Panc1 (cell line): Measurements from ENCODE around the gene ADO. TPM values are rescaled to one million over a fixed set of nuclear protein-coding genes. Genes with fewer than 3 reads are reported as not detected.

ENCODE experiments used
- ATAC-seq: fragments of 200-7000 bp; cut with Tn5 transposase; 2 replicates; pipeline ENCODE4 v1.9.1; 2020; ENCODE audit warnings: mild to moderate bottlenecking, moderate library complexity
- BruUV-seq: library from RNA; stranded (reverse); fragments of 400-500 nt; replicated peaks from 2 replicates; lab custom pipeline; 2021; lab: Mats Ljungman, UMichigan
- CTCF ChIA-PET: fragments of 300-600 bp; sonication (Branson Sonifier 250); formaldehyde crosslinking; loops from one replicate; lab custom pipeline; 2022; ENCODE audit warnings: antibody characterized with exemption; lab: Charles Lee
- POLR2A ChIA-PET: fragments of 300-600 bp; sonication (Branson Sonifier 250); formaldehyde crosslinking; loops from one replicate; lab custom pipeline; 2022; ENCODE audit warnings: antibody characterized with exemption; lab: Charles Lee
- DNase-seq: peaks from one replicate; pipeline ENCODE4 v3.0.0-alpha.2; 2010; ENCODE audit warnings: low read depth, low spot score
- H3K27ac ChIP-seq: 2 replicates; pipeline ENCODE4 v1.5.1; 2011; ENCODE audit warnings: mild to moderate bottlenecking, low read length, inconsistent platforms
- H3K27me3 ChIP-seq: fragments of 200-500 bp; sonication (Bioruptor generic); 2 replicates; pipeline ENCODE4 v1.6.0; 2014; ENCODE audit warnings: low read length, inconsistent platforms; ENCODE audit not compliant: control insufficient read depth, insufficient read depth
- H3K36me3 ChIP-seq: fragments of 200-500 bp; sonication (Bioruptor generic); 2 replicates; pipeline ENCODE4 v1.5.1; 2014; ENCODE audit warnings: inconsistent platforms, mild to moderate bottlenecking, low read length, moderate library complexity; ENCODE audit not compliant: control insufficient read depth, insufficient read depth
- H3K4me1 ChIP-seq: 2 replicates; pipeline ENCODE4 v1.5.1; 2011; ENCODE audit warnings: inconsistent platforms, mild to moderate bottlenecking, low read length, moderate library complexity; ENCODE audit not compliant: control insufficient read depth, insufficient read depth
- H3K4me3 ChIP-seq, 2 experiments: 2 replicates each; pipeline ENCODE4 v1.5.1; 2011 to 2012; ENCODE audit warnings: low read depth in 2 of 2, low read length in 2 of 2, mild to moderate bottlenecking in 2 of 2, inconsistent platforms in 1 of 2, moderate library complexity in 1 of 2
- H3K9me3 ChIP-seq: fragments of 200-500 bp; sonication (Bioruptor generic); 2 replicates; pipeline ENCODE4 v1.5.1; 2014; ENCODE audit warnings: low read depth, mild to moderate bottlenecking, inconsistent platforms, low read length, moderate library complexity; ENCODE audit not compliant: control insufficient read depth, insufficient read depth
- POLR2AphosphoS5 ChIP-seq: IDR thresholded peaks from 2 replicates; pipeline ENCODE4 v1.6.1; 2012; ENCODE audit warnings: mild to moderate bottlenecking, low read depth, low read length, moderate library complexity
- SIN3A ChIP-seq: IDR thresholded peaks from 2 replicates; pipeline ENCODE4 v1.6.1; 2012; ENCODE audit warnings: low read depth, mild to moderate bottlenecking, low read length, moderate library complexity, borderline replicate concordance; ENCODE audit not compliant: insufficient read depth
- TCF7L2 ChIP-seq: IDR thresholded peaks from 2 replicates; pipeline ENCODE4 v1.6.1; 2011; ENCODE audit warnings: mild to moderate bottlenecking, low read depth, low read length, inconsistent platforms
- in situ Hi-C: cut with HindIII; loops from 2 replicates; pipeline ENCODE4 v1.10.0; 2016; ENCODE audit warnings: low sequenced_read_pairs, low pct_unique_long_range_greater_than_20kb
- intact Hi-C: fragments of 100-400 bp; cut with micrococcal nuclease; formaldehyde crosslinking; loops from one replicate; pipeline ENCODE4 v1.10.0; 2022; ENCODE audit not compliant: unreplicated experiment
- total RNA-seq: library from RNA; stranded (reverse); gene quantifications from one replicate; pipeline ENCODE4 v1.2.1, GENCODE V29; 2021; ENCODE audit not compliant: unreplicated experiment
- TF ChIP-seq, protein P1 (sequence below), 2 experiments: IDR thresholded peaks; 2 replicates each; pipeline ENCODE4 v1.6.1; 2011 to 2012; ENCODE audit warnings: low read depth in 2 of 2, control low read depth in 1 of 2, low read length in 1 of 2, mild to moderate bottlenecking in 1 of 2, moderate library complexity in 1 of 2; ENCODE audit not compliant: insufficient read depth in 1 of 2
- TF ChIP-seq, protein P2 (sequence below): fragments of 450-650 bp; IDR thresholded peaks from 2 replicates; pipeline ENCODE4 v1.5.1; 2017; ENCODE audit warnings: mild to moderate bottlenecking

ADO gene
- total RNA-seq, 1 experiment from 2014 or later, result 24.9 TPM

DNA sequence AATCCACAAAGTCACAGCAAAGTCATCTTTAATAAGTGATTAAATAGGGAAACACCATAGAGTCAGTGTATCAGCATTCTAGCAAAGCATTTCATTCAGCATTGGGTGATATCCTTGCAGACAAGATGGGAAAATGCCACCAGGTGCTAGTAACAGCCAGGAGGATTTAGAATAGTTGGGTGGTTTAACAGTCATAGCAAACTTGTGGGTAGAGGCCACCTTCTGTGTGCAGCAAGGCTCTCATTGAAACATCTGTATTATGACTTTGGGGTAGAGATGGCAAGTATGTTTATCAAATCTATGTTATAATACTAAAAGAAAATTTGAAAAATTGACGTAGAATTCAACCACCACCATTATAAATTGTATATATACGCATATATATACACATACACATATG is 26.4 kb upstream of the ADO start:
- no peak overlapping the region for H3K4me3 ChIP-seq
- no peaks in the 10 kb centered on the region for H3K4me1 ChIP-seq
- intact Hi-C loops (no loop called here), in situ Hi-C loops (no loop called here)
- no TSS peak for BruUV-seq
- ChIA-PET CTCF (interaction anchor here (0.6 kb wide), 1 partner anchor 142 kb away, joined by 3 read pairs; no protein-coding TSS in a partner anchor), POLR2A (no interaction called here)
- no peaks in the 10 kb centered on the region for H3K9me3 ChIP-seq
- peaks cover 8% of the 10 kb centered on the region; the same call in 1 of the 2 replicates for H3K27me3 ChIP-seq
- ATAC-seq (no peak), DNase-seq (no peak)
- no peak overlapping the region for H3K27ac ChIP-seq
- no peak for TF ChIP-seq SIN3A
- no peak for TF ChIP-seq TCF7L2
- TF ChIP-seq, protein P1, sequence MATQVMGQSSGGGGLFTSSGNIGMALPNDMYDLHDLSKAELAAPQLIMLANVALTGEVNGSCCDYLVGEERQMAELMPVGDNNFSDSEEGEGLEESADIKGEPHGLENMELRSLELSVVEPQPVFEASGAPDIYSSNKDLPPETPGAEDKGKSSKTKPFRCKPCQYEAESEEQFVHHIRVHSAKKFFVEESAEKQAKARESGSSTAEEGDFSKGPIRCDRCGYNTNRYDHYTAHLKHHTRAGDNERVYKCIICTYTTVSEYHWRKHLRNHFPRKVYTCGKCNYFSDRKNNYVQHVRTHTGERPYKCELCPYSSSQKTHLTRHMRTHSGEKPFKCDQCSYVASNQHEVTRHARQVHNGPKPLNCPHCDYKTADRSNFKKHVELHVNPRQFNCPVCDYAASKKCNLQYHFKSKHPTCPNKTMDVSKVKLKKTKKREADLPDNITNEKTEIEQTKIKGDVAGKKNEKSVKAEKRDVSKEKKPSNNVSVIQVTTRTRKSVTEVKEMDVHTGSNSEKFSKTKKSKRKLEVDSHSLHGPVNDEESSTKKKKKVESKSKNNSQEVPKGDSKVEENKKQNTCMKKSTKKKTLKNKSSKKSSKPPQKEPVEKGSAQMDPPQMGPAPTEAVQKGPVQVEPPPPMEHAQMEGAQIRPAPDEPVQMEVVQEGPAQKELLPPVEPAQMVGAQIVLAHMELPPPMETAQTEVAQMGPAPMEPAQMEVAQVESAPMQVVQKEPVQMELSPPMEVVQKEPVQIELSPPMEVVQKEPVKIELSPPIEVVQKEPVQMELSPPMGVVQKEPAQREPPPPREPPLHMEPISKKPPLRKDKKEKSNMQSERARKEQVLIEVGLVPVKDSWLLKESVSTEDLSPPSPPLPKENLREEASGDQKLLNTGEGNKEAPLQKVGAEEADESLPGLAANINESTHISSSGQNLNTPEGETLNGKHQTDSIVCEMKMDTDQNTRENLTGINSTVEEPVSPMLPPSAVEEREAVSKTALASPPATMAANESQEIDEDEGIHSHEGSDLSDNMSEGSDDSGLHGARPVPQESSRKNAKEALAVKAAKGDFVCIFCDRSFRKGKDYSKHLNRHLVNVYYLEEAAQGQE (IDR thresholded peaks at IDR 0.05; ENCODE audit: insufficient read depth in 1 of 2, low read depth in 2 of 2, low read length in 1 of 2), result no peak
- TF ChIP-seq, protein P2, sequence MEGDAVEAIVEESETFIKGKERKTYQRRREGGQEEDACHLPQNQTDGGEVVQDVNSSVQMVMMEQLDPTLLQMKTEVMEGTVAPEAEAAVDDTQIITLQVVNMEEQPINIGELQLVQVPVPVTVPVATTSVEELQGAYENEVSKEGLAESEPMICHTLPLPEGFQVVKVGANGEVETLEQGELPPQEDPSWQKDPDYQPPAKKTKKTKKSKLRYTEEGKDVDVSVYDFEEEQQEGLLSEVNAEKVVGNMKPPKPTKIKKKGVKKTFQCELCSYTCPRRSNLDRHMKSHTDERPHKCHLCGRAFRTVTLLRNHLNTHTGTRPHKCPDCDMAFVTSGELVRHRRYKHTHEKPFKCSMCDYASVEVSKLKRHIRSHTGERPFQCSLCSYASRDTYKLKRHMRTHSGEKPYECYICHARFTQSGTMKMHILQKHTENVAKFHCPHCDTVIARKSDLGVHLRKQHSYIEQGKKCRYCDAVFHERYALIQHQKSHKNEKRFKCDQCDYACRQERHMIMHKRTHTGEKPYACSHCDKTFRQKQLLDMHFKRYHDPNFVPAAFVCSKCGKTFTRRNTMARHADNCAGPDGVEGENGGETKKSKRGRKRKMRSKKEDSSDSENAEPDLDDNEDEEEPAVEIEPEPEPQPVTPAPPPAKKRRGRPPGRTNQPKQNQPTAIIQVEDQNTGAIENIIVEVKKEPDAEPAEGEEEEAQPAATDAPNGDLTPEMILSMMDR, result no peak
- no peak for TF ChIP-seq POLR2AphosphoS5
- H3K36me3 ChIP-seq, result no peaks in the 10 kb centered on the region

DNA sequence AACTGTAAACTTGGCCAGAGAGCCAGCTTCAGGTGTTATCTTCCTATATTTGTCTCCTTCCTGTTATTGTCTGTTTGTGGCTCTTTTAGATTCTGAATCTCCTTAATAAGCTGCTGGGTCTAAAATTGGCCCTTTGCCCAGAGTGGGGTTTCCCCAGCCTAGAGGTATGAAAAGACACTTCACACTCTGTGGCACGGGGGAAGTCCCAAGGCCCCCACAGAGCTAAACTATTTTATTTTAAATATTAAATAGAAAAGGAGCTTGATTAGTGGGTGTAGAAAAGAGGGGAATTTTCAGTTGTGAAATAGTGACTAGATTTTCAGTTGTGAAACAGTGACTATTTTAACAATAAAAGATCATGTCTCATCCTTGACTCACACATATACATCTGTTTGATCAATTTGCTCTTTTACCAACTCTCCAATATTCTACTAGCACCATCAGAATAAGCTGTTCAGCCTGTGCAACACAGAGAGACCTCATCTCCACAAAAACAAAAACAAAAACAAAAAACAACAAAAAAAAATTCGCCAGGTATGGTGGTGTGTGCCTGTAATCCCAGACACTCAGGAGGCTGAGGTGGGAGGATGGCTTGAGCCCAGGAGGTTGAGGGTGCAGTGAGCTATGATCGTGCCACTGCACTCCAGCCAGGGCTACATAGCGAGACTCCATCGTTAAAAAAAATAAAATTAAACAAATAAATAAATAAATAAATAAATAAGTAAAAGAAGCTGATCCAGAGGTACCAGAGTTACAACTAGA is 24.9 kb upstream of the ADO start:
- intact Hi-C loops, result no loop called here

More for the DNA sequence above, 24.9 kb upstream of the ADO start:
- CTCF ChIA-PET, result no interaction called here
- POLR2A ChIA-PET, result no interaction called here
- H3K27ac ChIP-seq, result no peak overlapping the region
- no peak for TF ChIP-seq SIN3A
- no peak for TF ChIP-seq TCF7L2
- TF ChIP-seq, protein P2, result no peak
- TF ChIP-seq, protein P1 (IDR thresholded peaks at IDR 0.05; ENCODE audit: insufficient read depth in 1 of 2, low read depth in 2 of 2, low read length in 1 of 2), result no peak
- TF ChIP-seq POLR2AphosphoS5, result no peak
- H3K4me1 ChIP-seq, result no peaks in the 10 kb centered on the region
- H3K9me3 ChIP-seq, result no peaks in the 10 kb centered on the region
- BruUV-seq, result no TSS peak
- H3K4me3 ChIP-seq, result no peak overlapping the region
- in situ Hi-C loops, result no loop called here
- H3K27me3 ChIP-seq, result peaks cover 8% of the 10 kb centered on the region; the same call in 1 of the 2 replicates
- ATAC-seq, result no peak
- H3K36me3 ChIP-seq, result no peaks in the 10 kb centered on the region
- no peak for DNase-seq
